Fibroblast of skin of abdomen (primary cell): ENCODE data around the gene SEMA3A.

Experiments
- DNase-seq: peaks from one replicate; pipeline ENCODE4 v3.0.0-alpha.2; 2013

Gene SEMA3A

DNA sequence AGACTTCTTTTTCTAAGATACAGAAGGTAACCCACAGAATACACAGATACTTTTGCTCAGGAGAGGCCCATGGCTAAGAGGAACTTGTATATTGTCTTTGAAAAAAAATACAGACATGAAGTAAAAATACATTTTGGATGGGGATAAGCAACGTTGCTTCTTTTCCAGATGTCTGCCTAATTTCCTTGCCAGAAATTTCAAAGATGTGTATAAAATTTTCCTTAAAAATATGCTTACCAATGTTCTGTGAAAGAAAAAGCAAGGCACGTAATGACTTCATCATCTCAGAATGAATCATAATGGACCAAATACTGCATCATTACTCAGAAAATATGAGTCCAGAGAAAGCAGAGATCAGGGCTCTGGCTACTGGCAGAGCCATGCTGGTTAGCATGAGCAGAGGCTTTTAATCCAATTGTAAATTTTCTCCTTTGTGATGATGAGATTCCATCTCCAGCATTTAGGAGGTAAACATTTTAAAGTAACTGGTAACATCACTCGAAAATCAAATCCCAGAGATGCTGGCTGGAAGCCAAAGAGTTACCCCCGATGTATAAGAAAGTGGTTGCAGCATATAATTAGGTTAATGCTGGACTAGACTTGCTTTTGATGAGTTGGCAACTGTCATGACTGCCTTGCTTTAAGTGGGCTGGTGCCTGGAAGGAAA lies 272.5 kb downstream of the SEMA3A start:
- DNase-seq: peak; percentile 54

DNA sequence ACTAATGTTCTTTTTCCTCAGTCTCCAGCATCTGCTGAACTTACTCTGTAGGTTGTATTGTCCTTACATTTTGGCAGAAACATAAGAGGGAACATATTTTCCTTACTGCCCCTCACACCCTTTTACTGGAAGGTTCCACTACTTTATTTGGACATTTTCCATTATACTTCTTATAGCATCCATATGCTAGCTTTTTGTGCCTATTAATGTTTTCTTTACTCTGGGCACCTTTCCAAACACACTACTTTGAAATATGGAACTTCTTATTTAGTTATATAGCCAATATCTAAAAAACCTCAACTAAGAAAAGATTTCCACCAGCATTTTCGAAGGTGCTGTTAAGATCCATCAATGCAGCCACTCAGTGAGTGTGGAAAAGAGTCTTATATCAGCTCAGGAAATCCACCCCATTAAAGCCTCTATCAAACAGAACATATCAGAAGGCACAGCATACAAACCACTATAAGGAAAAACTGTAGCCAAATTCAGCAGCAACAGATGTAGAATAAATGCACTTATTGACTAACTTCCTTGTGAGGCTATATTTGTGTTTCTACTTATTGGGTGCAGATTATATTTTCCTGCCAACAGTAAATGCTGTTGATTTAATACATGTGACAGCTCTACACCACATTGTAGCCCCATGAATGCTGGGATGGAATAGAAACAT lies 273.2 kb downstream of the SEMA3A start:
- DNase-seq: no peak

DNA sequence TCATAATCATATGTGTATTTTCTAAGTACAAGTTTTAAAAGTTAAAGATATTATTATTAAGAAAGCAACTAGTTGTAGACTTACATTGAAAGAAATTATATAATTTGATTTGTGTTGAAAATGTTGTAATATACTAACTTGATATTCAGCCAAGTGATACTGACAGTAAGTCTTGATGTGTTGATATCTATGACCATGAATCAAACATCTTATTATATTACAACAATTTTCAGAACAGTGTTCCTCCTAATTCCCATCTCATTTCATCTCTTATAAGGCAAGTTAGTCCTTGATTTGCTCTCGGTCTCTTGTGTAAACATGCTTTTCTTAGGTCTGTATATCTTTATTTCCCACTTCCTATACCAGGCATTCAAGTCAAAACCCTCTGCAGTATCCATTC lies 276.4 kb downstream of the SEMA3A start:
- no peak for DNase-seq

DNA sequence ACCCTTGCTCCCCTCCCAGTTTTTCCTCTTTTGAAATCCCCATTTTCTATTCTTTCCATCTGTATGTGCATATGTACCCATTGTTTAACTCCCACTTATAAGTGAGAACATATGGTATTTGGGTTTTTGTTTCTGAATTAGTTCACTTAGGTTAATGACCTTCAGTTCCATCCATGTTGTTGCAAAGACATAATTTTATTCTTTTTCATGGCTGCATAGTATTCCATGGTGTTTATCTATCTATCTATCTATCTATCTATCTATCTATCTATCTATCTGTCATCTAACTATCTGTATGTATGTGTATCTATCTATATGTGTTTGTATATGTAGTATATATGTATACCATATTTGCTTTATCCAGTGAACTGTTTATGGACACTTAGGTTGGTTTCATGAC lies 281.4 kb downstream of the SEMA3A start:
- DNase-seq: no peak

DNA sequence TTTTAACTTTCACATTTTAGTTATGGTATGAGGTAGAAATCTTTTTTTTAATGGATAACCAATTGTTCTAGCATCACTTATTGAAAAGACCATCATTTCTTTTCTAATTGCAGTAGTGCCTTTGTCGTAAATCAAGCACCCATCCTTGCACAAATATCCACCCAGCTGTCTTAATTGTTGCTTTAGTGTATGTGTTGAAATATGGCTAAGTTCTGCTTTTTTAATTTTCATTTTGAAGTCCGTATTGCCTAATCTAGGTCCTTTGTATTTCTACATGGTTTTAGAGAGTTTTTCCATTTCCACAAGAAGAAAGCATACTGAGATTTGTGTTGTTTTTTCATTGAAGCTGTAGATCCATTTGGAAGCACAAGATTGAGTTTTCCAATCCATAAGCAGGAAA lies 286.1 kb downstream of the SEMA3A start:
- no peak for DNase-seq
